MM.1S (cell line): Measurements from ENCODE around the gene PRKCE.

ENCODE experiments used
- DNase-seq: peaks from one replicate; pipeline ENCODE4 v3.0.0-alpha.2; 2015
- H2AFZ ChIP-seq: fragments of 300-600 bp; sonication (generic); 2 replicates; pipeline ENCODE4 v1.6.0; 2016; ENCODE audit warnings: antibody characterized with exemption, low read length
- H3F3A ChIP-seq: fragments of 300-600 bp; sonication (generic); 2 replicates; pipeline ENCODE4 v1.6.1; 2016; ENCODE audit warnings: mild to moderate bottlenecking, antibody characterized with exemption, low read length, moderate library complexity, mixed read lengths; ENCODE audit not compliant: insufficient read depth
- H3K27ac ChIP-seq: fragments of 300-600 bp; sonication (generic); 2 replicates; pipeline ENCODE4 v1.5.1; 2016; ENCODE audit warnings: mild to moderate bottlenecking, low read length
- H3K27me3 ChIP-seq: fragments of 300-600 bp; sonication (generic); replicated peaks from 2 replicates; pipeline ENCODE4 v1.6.0; 2016; ENCODE audit warnings: low read length; ENCODE audit not compliant: insufficient read depth
- H3K36me3 ChIP-seq: fragments of 300-600 bp; sonication (generic); replicated peaks from 2 replicates; pipeline ENCODE4 v1.6.1; 2016; ENCODE audit warnings: mild to moderate bottlenecking, low read length, mixed read lengths; ENCODE audit not compliant: insufficient read depth
- H3K4me1 ChIP-seq: fragments of 300-600 bp; sonication (generic); 2 replicates; pipeline ENCODE4 v1.6.1; 2016; ENCODE audit warnings: low read length, mixed read lengths
- H3K4me2 ChIP-seq: fragments of 300-600 bp; sonication (generic); 2 replicates; pipeline ENCODE4 v1.6.0; 2016; ENCODE audit warnings: low read depth, low read length
- H3K4me3 ChIP-seq: fragments of 300-600 bp; sonication (generic); 2 replicates; pipeline ENCODE4 v1.5.1; 2016; ENCODE audit warnings: low read length, mixed read lengths
- H3K79me2 ChIP-seq: fragments of 300-600 bp; sonication (generic); 2 replicates; pipeline ENCODE4 v1.6.1; 2016; ENCODE audit warnings: mixed run types, low read length, mixed read lengths
- H3K9ac ChIP-seq: fragments of 300-600 bp; sonication (generic); 2 replicates; pipeline ENCODE4 v1.6.1; 2016; ENCODE audit warnings: low read length, mixed read lengths
- H3K9me2 ChIP-seq: fragments of 300-600 bp; sonication (generic); replicated peaks from 2 replicates; pipeline ENCODE4 v1.6.1; 2016; ENCODE audit warnings: mild to moderate bottlenecking, low read length, mixed read lengths; ENCODE audit not compliant: insufficient read depth
- H3K9me3 ChIP-seq: fragments of 300-600 bp; sonication (generic); replicated peaks from 2 replicates; pipeline ENCODE4 v1.6.1; 2016; ENCODE audit warnings: mild to moderate bottlenecking, low read length, mixed read lengths; ENCODE audit not compliant: insufficient read depth
- H4K20me1 ChIP-seq: fragments of 300-600 bp; sonication (generic); 2 replicates; pipeline ENCODE4 v1.6.1; 2016; ENCODE audit warnings: mild to moderate bottlenecking, low read length, moderate library complexity, mixed read lengths; ENCODE audit not compliant: insufficient read depth
- CTCF ChIP-seq: fragments of 300-600 bp; sonication (generic); IDR thresholded peaks from 2 replicates; pipeline ENCODE4 v1.5.1; 2016; ENCODE audit warnings: antibody characterized with exemption, low read length, mixed read lengths
- EZH2 ChIP-seq: fragments of 300-600 bp; sonication (generic); optimal IDR thresholded peaks from 2 replicates; pipeline ENCODE3; 2017; ENCODE audit warnings: low read depth, mild to moderate bottlenecking, antibody characterized with exemption, low read length, mixed read lengths
- EZH2phosphoT487 ChIP-seq: fragments of 300-600 bp; sonication (generic); IDR thresholded peaks from 2 replicates; pipeline ENCODE4 v1.6.1; 2018; ENCODE audit warnings: antibody characterized with exemption, low read length

PRKCE gene

GRCh38 chr2:46016091-46016490, 364.6 kb downstream of the PRKCE start:
- Histone ChIP-seq H3K9ac (no peak overlapping the region), H3K36me3 (no peaks in the 10 kb centered on the region), H3K4me1 (peaks cover 2% of the 10 kb centered on the region; the same call in 1 of the 2 replicates), H3K27me3 (no peaks in the 10 kb centered on the region), H3K9me3 (no peaks in the 10 kb centered on the region), H2AFZ (no peak overlapping the region), H3F3A (no peaks in the 10 kb centered on the region), H3K79me2 (no peaks in the 10 kb centered on the region), H3K4me3 (no peak overlapping the region), H3K27ac (no peak overlapping the region), H3K9me2 (no peaks in the 10 kb centered on the region), H3K4me2 (no peak overlapping the region), H4K20me1 (no peaks in the 10 kb centered on the region)
- TF ChIP-seq EZH2 (no peak), EZH2phosphoT487 (no peak), CTCF (no peak)
- DNase-seq, result no peak

GRCh38 chr2:46018773-46019591, 367.5 kb downstream of the PRKCE start:
- Histone ChIP-seq H4K20me1 (no peaks in the 10 kb centered on the region), H3K27ac (no peak overlapping the region), H3K4me3 (no peak overlapping the region)

GRCh38 chr2:46020416-46020815, 368.9 kb downstream of the PRKCE start:
- Histone ChIP-seq H4K20me1 (no peaks in the 10 kb centered on the region), H3K9me2 (no peaks in the 10 kb centered on the region), H3K27ac (no peak overlapping the region), H3K4me1 (no peaks in the 10 kb centered on the region), H2AFZ (no peak overlapping the region), H3K27me3 (no peaks in the 10 kb centered on the region), H3K9ac (no peak overlapping the region), H3K36me3 (no peaks in the 10 kb centered on the region), H3K4me2 (no peak overlapping the region), H3K9me3 (no peaks in the 10 kb centered on the region), H3K79me2 (no peaks in the 10 kb centered on the region), H3F3A (no peaks in the 10 kb centered on the region), H3K4me3 (no peak overlapping the region)
- no peak for TF ChIP-seq EZH2phosphoT487
- TF ChIP-seq CTCF, result no peak
- TF ChIP-seq EZH2, result no peak
- DNase-seq, result no peak

More at GRCh38 chr2:46018773-46019591, 367.5 kb downstream of the PRKCE start:
- H3K4me2 ChIP-seq, result no peak overlapping the region
- no peaks in the 10 kb centered on the region for H3K27me3 ChIP-seq
- no peaks in the 10 kb centered on the region for H3F3A ChIP-seq
- no peak for TF ChIP-seq EZH2phosphoT487
- TF ChIP-seq EZH2, result no peak
- TF ChIP-seq CTCF, result no peak
- no peaks in the 10 kb centered on the region for H3K4me1 ChIP-seq
- H3K79me2 ChIP-seq, result no peaks in the 10 kb centered on the region
- no peaks in the 10 kb centered on the region for H3K36me3 ChIP-seq
- no peak overlapping the region for H2AFZ ChIP-seq
- H3K9ac ChIP-seq, result no peak overlapping the region
- no peaks in the 10 kb centered on the region for H3K9me3 ChIP-seq
- no peaks in the 10 kb centered on the region for H3K9me2 ChIP-seq
- no peak for DNase-seq
